ENCODE results near the gene PLXDC1. TPM values are rescaled to one million over a fixed set of nuclear protein-coding genes. Genes with fewer than 3 reads are reported as not detected.

PLXDC1 gene
- total RNA-seq, 1 donor, result 2.9 TPM

DNA sequence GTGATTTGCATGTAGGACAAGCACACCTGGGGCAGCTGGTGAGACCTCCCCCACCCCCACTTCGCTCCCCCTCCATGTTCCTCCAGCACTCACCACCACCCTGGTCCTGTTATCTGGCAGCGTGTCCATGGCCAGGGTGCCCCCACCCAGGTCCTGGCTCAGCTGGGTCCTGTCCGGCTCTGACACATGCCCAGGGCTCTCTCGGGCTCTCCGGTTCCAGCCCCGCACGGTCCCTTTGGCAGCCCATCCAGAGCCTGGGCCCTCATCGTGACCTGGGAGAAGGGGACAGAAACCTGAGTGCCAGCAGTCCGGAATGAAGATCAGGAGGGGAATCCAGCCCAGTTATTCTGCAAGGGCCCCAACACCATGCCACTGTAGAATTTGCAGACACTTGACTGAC is 11.9 kb downstream of the PLXDC1 start:
- no peaks in the 10 kb centered on the region for H3K27me3 ChIP-seq (ENCODE audit: insufficient read depth, low read length)
- H3K4me3 ChIP-seq (ENCODE audit: insufficient read depth, low read length), result no peak overlapping the region
- peak; percentile 59 for DNase-seq (ENCODE audit: insufficient read length, low spot score, missing footprints)
- no peak overlapping the region for H3K27ac ChIP-seq (ENCODE audit: low read depth, low read length)
- H3K9me3 ChIP-seq (ENCODE audit: low read depth, low read length), result no peaks in the 10 kb centered on the region
- H4K20me1 ChIP-seq (ENCODE audit: insufficient read depth, low read length), result no peaks in the 10 kb centered on the region
- no peaks in the 10 kb centered on the region for H3K79me2 ChIP-seq (ENCODE audit: insufficient read depth, low read length)
- TF ChIP-seq, protein P1, sequence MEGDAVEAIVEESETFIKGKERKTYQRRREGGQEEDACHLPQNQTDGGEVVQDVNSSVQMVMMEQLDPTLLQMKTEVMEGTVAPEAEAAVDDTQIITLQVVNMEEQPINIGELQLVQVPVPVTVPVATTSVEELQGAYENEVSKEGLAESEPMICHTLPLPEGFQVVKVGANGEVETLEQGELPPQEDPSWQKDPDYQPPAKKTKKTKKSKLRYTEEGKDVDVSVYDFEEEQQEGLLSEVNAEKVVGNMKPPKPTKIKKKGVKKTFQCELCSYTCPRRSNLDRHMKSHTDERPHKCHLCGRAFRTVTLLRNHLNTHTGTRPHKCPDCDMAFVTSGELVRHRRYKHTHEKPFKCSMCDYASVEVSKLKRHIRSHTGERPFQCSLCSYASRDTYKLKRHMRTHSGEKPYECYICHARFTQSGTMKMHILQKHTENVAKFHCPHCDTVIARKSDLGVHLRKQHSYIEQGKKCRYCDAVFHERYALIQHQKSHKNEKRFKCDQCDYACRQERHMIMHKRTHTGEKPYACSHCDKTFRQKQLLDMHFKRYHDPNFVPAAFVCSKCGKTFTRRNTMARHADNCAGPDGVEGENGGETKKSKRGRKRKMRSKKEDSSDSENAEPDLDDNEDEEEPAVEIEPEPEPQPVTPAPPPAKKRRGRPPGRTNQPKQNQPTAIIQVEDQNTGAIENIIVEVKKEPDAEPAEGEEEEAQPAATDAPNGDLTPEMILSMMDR (IDR thresholded peaks at IDR 0.05; ENCODE audit: extremely low read depth, low read depth, low read length), result no peak
- peak overlapping the region; percentile 30 for H3K4me2 ChIP-seq (ENCODE audit: insufficient read depth, low read length)
- H2AFZ ChIP-seq (ENCODE audit: low read length), result peak overlapping the region; percentile 58
- H3K4me1 ChIP-seq (ENCODE audit: insufficient read depth, low read length), result peaks cover 18% of the 10 kb centered on the region
- H3K36me3 ChIP-seq (ENCODE audit: insufficient read depth, low read length), result no peaks in the 10 kb centered on the region

DNA sequence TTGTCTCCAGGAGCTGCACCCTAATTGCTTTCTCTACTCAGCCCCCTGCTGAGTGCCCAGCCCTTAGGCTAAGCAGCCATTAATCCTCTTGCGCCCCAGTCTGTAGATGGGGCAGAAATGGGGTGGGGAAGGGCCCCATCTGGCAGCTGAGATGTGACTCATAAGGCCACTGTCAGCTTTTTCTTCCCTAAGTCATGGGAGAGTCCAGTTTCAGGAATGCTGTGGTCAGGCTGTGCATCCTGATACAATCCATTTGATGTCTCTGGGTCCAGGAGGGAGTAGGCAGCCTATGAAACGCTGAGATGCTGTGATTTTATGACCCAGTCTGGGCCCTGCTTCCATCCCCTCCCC is 12.3 kb downstream of the PLXDC1 start:
- Histone ChIP-seq H3K36me3 (ENCODE audit: insufficient read depth, low read length) (no peaks in the 10 kb centered on the region), H3K4me1 (ENCODE audit: insufficient read depth, low read length) (peaks cover 18% of the 10 kb centered on the region), H4K20me1 (ENCODE audit: insufficient read depth, low read length) (no peaks in the 10 kb centered on the region), H3K4me2 (ENCODE audit: insufficient read depth, low read length) (peak overlapping the region; percentile 30), H3K79me2 (ENCODE audit: insufficient read depth, low read length) (no peaks in the 10 kb centered on the region), H2AFZ (ENCODE audit: low read length) (peak overlapping the region; percentile 58), H3K9me3 (ENCODE audit: low read depth, low read length) (no peaks in the 10 kb centered on the region), H3K27me3 (ENCODE audit: insufficient read depth, low read length) (no peaks in the 10 kb centered on the region), H3K4me3 (ENCODE audit: insufficient read depth, low read length) (no peak overlapping the region), H3K27ac (ENCODE audit: low read depth, low read length) (peak overlapping the region; percentile 70)
- peak; percentile 98 for DNase-seq (ENCODE audit: insufficient read length, low spot score, missing footprints)
- TF ChIP-seq, protein P1 (IDR thresholded peaks at IDR 0.05; ENCODE audit: extremely low read depth, low read depth, low read length), result no peak

DNA sequence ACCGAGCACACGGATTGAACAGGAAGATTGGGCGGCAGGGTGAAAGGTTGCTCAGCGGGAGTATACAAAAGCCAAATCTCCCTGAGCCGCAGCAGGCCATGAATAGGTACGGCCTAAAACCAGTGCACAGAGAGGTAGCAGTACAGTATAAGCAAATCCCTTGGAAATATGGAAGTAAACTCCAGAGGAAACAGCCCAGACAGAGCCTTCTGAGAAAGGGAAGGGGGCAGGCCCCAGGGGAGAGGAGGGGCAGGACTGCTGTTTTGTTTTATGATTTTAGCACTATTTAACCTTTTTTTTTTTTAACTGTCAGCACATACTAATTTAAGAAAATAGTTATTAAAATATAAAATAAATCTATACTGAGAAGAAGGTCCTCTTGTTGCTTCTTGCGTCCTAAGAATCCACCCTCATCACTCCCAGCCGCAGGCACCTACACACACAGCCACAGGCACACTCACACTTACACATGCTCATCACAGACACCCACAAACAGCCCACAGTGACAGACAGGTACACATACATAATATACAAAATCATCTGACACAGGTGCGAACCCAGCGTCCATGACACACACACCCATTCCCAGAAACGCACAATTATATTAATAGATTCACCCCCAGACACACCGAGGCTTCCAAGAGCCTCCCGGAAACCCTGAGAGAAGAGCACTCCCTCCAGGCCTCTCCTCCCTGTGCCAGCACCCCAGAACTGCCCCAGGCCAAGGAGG is 12.8 kb downstream of the PLXDC1 start:
- H2AFZ ChIP-seq (ENCODE audit: low read length), result peak overlapping the region; percentile 58
- H3K36me3 ChIP-seq (ENCODE audit: insufficient read depth, low read length), result no peaks in the 10 kb centered on the region
- H3K27ac ChIP-seq (ENCODE audit: low read depth, low read length), result peak overlapping the region; percentile 70
- H3K9me3 ChIP-seq (ENCODE audit: low read depth, low read length), result no peaks in the 10 kb centered on the region
- no peaks in the 10 kb centered on the region for H3K27me3 ChIP-seq (ENCODE audit: insufficient read depth, low read length)
- H3K79me2 ChIP-seq (ENCODE audit: insufficient read depth, low read length), result no peaks in the 10 kb centered on the region
- H3K4me2 ChIP-seq (ENCODE audit: insufficient read depth, low read length), result peak overlapping the region; percentile 30
- H3K4me3 ChIP-seq (ENCODE audit: insufficient read depth, low read length), result no peak overlapping the region
- TF ChIP-seq, protein P1 (IDR thresholded peaks at IDR 0.05; ENCODE audit: extremely low read depth, low read depth, low read length), result no peak
- peaks cover 18% of the 10 kb centered on the region for H3K4me1 ChIP-seq (ENCODE audit: insufficient read depth, low read length)
- peak; percentile 73 for DNase-seq (ENCODE audit: insufficient read length, low spot score, missing footprints)
- H4K20me1 ChIP-seq (ENCODE audit: insufficient read depth, low read length), result no peaks in the 10 kb centered on the region

DNA sequence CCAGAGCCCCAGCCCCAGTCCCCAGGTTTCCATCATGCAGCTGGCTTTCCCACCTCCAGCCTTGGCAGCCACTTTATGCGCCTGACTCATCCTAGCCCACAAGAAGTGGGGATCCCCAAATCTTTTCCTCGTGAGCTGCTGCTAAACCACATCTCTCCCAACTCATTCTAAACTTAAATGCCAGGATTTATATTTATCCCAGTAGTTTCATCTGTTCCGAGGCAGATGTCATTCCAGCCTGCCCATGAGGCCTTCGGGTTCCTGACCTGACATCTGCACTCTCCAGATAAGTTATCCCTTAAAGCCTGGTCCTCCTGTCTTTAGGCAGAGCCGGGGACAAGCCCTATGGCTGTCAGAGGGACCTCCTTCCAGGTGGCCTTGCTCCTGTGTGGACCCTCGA is 16.6 kb downstream of the PLXDC1 start:
- Histone ChIP-seq H3K36me3 (ENCODE audit: insufficient read depth, low read length) (no peaks in the 10 kb centered on the region), H3K4me1 (ENCODE audit: insufficient read depth, low read length) (peaks cover 32% of the 10 kb centered on the region), H2AFZ (ENCODE audit: low read length) (no peak overlapping the region), H3K79me2 (ENCODE audit: insufficient read depth, low read length) (no peaks in the 10 kb centered on the region), H3K27ac (ENCODE audit: low read depth, low read length) (no peak overlapping the region), H4K20me1 (ENCODE audit: insufficient read depth, low read length) (no peaks in the 10 kb centered on the region), H3K27me3 (ENCODE audit: insufficient read depth, low read length) (no peaks in the 10 kb centered on the region), H3K4me2 (ENCODE audit: insufficient read depth, low read length) (peak overlapping the region; percentile 17), H3K9me3 (ENCODE audit: low read depth, low read length) (no peaks in the 10 kb centered on the region), H3K4me3 (ENCODE audit: insufficient read depth, low read length) (no peak overlapping the region)
- TF ChIP-seq, protein P1 (IDR thresholded peaks at IDR 0.05; ENCODE audit: extremely low read depth, low read depth, low read length), result no peak
- peak; percentile 83 for DNase-seq (ENCODE audit: insufficient read length, low spot score, missing footprints)

All from osteoblast (primary cell).